Astrocyte (in vitro differentiated cells and primary cell): ENCODE measurements around the gene TFEB. TPM values are rescaled to one million over a fixed set of nuclear protein-coding genes. Genes with fewer than 3 reads are reported as not detected.

Source experiments
- DNase-seq: peaks from one replicate; pipeline ENCODE4 v3.0.0-alpha.2; 2010; ENCODE audit warnings: low read depth
- FAIRE-seq: peaks from 2 replicates; lab custom pipeline; 2011; peaks lifted over from hg19 to GRCh38; lab: Jason Lieb, UNC
- H2AFZ ChIP-seq: 2 replicates; pipeline ENCODE4 v1.6.0; 2012; ENCODE audit warnings: low read depth, low read length, inconsistent platforms
- H3K27ac ChIP-seq: 2 replicates; pipeline ENCODE4 v1.5.1; 2011; ENCODE audit warnings: low read depth, low read length, inconsistent platforms
- H3K27me3 ChIP-seq: 2 replicates; pipeline ENCODE4 v1.6.0; 2011; ENCODE audit warnings: low read length, inconsistent platforms; ENCODE audit not compliant: insufficient read depth
- H3K36me3 ChIP-seq: 2 replicates; pipeline ENCODE4 v1.5.1; 2011; ENCODE audit warnings: low read length, inconsistent platforms; ENCODE audit not compliant: insufficient read depth
- H3K4me1 ChIP-seq: 2 replicates; pipeline ENCODE4 v1.5.1; 2011; ENCODE audit warnings: low read length, inconsistent platforms; ENCODE audit not compliant: insufficient read depth
- H3K4me2 ChIP-seq: 2 replicates; pipeline ENCODE4 v1.6.0; 2012; ENCODE audit warnings: low read length, inconsistent platforms
- H3K4me3 ChIP-seq: 2 replicates; pipeline ENCODE4 v1.5.1; 2011; ENCODE audit warnings: low read depth, mild to moderate bottlenecking, low read length, inconsistent platforms; ENCODE audit not compliant: insufficient read depth
- H3K79me2 ChIP-seq: 2 replicates; pipeline ENCODE4 v1.6.0; 2012; ENCODE audit warnings: mild to moderate bottlenecking, low read length, inconsistent platforms; ENCODE audit not compliant: insufficient read depth
- H3K9ac ChIP-seq: 2 replicates; pipeline ENCODE4 v1.6.0; 2012; ENCODE audit warnings: mild to moderate bottlenecking, low read length, inconsistent platforms
- H3K9me3 ChIP-seq: 2 replicates; pipeline ENCODE4 v1.5.1; 2012; ENCODE audit warnings: low read depth, mild to moderate bottlenecking, low read length, inconsistent platforms; ENCODE audit not compliant: insufficient read depth
- H4K20me1 ChIP-seq: 2 replicates; pipeline ENCODE4 v1.6.0; 2012; ENCODE audit warnings: low read length, inconsistent platforms; ENCODE audit not compliant: insufficient read depth
- H3K27ac Mint-ChIP-seq: one replicate; pipeline ENCODE4 v1.8.0; 2021; ENCODE audit warnings: mild to moderate bottlenecking, mixed read lengths; ENCODE audit not compliant: unreplicated experiment
- H3K27me3 Mint-ChIP-seq: one replicate; pipeline ENCODE4 v1.8.0; 2021; ENCODE audit warnings: low read depth, mixed read lengths; ENCODE audit not compliant: unreplicated experiment
- H3K36me3 Mint-ChIP-seq: one replicate; pipeline ENCODE4 v1.8.0; 2021; ENCODE audit warnings: low read depth, mixed read lengths; ENCODE audit not compliant: unreplicated experiment
- H3K4me1 Mint-ChIP-seq: one replicate; pipeline ENCODE4 v1.8.0; 2021; ENCODE audit warnings: low read depth, mixed read lengths; ENCODE audit not compliant: unreplicated experiment
- H3K4me3 Mint-ChIP-seq: one replicate; pipeline ENCODE4 v1.8.0; 2021; ENCODE audit warnings: mild to moderate bottlenecking, moderate library complexity, mixed read lengths; ENCODE audit not compliant: unreplicated experiment
- H3K9me3 Mint-ChIP-seq: one replicate; pipeline ENCODE4 v1.8.0; 2021; ENCODE audit warnings: mild to moderate bottlenecking, mixed read lengths; ENCODE audit not compliant: unreplicated experiment
- CTCF ChIP-seq: IDR thresholded peaks from 2 replicates; pipeline ENCODE4 v1.5.1; 2011; ENCODE audit warnings: low read depth, mild to moderate bottlenecking, inconsistent platforms, low read length, moderate library complexity; ENCODE audit not compliant: insufficient read depth
- EZH2 ChIP-seq: IDR thresholded peaks from 2 replicates; pipeline ENCODE4 v1.6.1; 2012; ENCODE audit warnings: mild to moderate bottlenecking, low read length, inconsistent platforms; ENCODE audit not compliant: insufficient read depth
- total RNA-seq: library from RNA; stranded (reverse); gene quantifications from 2 replicates; pipeline ENCODE4 v1.2.1, GENCODE V29; 2021

Gene TFEB
- total RNA-seq, 1 donor from 2014 or later = 4.7 TPM

DNA sequence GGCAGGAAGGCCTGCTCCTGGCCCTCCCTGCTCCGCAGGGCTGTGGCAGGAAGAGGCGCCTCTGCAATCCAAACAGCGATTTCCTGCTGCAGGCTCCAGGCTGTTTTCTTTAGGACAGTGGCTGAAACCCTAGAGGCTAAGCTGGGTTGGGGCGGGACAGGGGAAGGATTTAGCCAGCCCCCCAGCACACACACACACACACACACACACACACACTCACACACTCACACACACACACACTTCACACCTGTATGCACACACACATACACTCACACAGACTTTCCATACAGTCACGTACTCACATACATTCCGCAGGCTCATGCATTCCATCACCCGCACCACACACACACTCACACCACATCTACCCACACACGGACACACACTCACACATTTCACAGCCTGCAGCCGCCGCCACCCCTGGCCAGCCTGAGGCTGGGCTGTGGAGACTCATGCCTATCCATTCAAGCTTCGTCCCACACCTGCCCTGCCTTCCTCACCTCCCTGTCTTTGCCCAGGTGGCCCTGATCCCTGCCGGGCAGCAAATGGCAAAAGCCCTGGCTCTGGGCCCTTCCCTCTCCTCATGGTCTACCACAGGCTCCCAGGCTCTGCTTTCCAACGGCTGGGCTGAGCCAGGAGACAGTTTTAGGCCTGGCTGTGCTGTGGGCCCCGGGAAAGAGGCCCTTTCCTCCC, 79.3 kb downstream of the TFEB start:
- H3K27ac ChIP-seq = no peak overlapping the region
- H3K36me3 ChIP-seq = peaks cover 8% of the 10 kb centered on the region
- Mint-ChIP-seq H3K36me3 (peaks cover 8% of the 10 kb centered on the region), H3K4me1 (peaks cover 20% of the 10 kb centered on the region), H3K27ac (peak overlapping the region; percentile 37), H3K27me3 (peaks cover 14% of the 10 kb centered on the region), H3K9me3 (no peaks in the 10 kb centered on the region), H3K4me3 (no peak overlapping the region)
- H3K4me3 ChIP-seq = no peak overlapping the region
- peaks cover 12% of the 10 kb centered on the region for H3K4me1 ChIP-seq
- TF ChIP-seq EZH2 (no peak), CTCF (no peak)
- peaks cover 7% of the 10 kb centered on the region for H3K27me3 ChIP-seq
- no peaks in the 10 kb centered on the region for H3K9me3 ChIP-seq
- FAIRE-seq = no peak
- H4K20me1 ChIP-seq = peaks cover 12% of the 10 kb centered on the region
- H3K4me2 ChIP-seq = peak overlapping the region; percentile 59
- no peak overlapping the region for H3K9ac ChIP-seq
- H3K79me2 ChIP-seq = no peaks in the 10 kb centered on the region
- H2AFZ ChIP-seq = peak overlapping the region; percentile 26
- peak; percentile 57 for DNase-seq

DNA sequence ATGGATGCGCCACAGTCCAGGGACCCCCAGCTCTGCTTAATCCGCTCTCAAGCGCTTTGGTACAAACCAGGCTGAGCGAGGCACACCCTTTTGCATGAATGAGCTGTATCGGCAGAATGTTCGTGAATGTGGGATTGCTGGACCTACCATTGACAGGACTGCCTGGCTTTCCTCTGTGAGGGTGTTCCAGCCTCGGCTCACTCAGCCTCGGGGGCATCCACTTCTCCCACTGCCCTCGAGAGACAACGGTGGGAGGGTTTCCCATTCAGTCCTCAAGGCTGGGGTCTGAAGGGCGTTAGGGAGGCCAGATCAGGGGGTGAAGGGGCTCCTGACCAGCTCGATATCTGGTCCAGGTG, 79.8 kb downstream of the TFEB start:
- Histone ChIP-seq H3K4me1 (peaks cover 12% of the 10 kb centered on the region), H4K20me1 (peaks cover 15% of the 10 kb centered on the region), H2AFZ (no peak overlapping the region), H3K79me2 (no peaks in the 10 kb centered on the region), H3K27me3 (peaks cover 7% of the 10 kb centered on the region), H3K4me2 (peak overlapping the region; percentile 59), H3K9me3 (no peaks in the 10 kb centered on the region), H3K36me3 (peaks cover 10% of the 10 kb centered on the region), H3K9ac (no peak overlapping the region), H3K27ac (no peak overlapping the region), H3K4me3 (no peak overlapping the region)
- Mint-ChIP-seq H3K4me1 (peaks cover 20% of the 10 kb centered on the region), H3K27ac (peak overlapping the region; percentile 37), H3K9me3 (no peaks in the 10 kb centered on the region), H3K4me3 (no peak overlapping the region), H3K36me3 (peaks cover 8% of the 10 kb centered on the region), H3K27me3 (peaks cover 12% of the 10 kb centered on the region)
- DNase-seq (no peak), FAIRE-seq (no peak)
- TF ChIP-seq EZH2 (no peak), CTCF (no peak)

DNA sequence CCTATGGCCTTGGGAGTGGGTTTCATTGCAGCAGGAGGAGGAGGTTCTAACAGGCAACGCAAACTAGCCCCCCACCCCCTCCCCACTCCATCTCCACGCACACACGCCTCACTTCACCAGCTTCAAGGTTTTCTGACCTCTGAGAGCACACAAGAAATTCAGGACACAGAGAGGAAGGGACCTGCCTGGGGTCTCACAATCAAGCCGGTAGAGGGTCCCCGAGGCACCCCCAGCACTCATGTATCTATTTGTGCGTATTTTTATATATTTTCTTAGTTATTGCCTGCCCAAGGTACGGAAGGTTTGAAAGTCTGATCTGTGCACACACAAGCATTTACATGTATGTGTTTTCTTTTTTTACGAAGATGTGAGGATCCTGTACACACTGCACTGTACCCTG, 80.2 kb downstream of the TFEB start:
- Mint-ChIP-seq H3K4me1 (peaks cover 20% of the 10 kb centered on the region), H3K36me3 (peaks cover 8% of the 10 kb centered on the region), H3K9me3 (no peaks in the 10 kb centered on the region), H3K4me3 (no peak overlapping the region), H3K27ac (peak overlapping the region; percentile 72), H3K27me3 (peaks cover 8% of the 10 kb centered on the region)
- Histone ChIP-seq H2AFZ (no peak overlapping the region), H3K36me3 (peaks cover 10% of the 10 kb centered on the region), H3K4me1 (peaks cover 12% of the 10 kb centered on the region), H4K20me1 (peaks cover 15% of the 10 kb centered on the region), H3K9ac (no peak overlapping the region), H3K27ac (no peak overlapping the region), H3K27me3 (peaks cover 6% of the 10 kb centered on the region), H3K4me3 (no peak overlapping the region), H3K9me3 (no peaks in the 10 kb centered on the region), H3K79me2 (no peaks in the 10 kb centered on the region), H3K4me2 (no peak overlapping the region)
- FAIRE-seq (no peak), DNase-seq (no peak)
- TF ChIP-seq CTCF = no peak
- no peak for TF ChIP-seq EZH2
